Measurements from ENCODE around the gene RAB9A.
"Not testable (repeated sequence)": the region's sequence is repeated elsewhere in the genome, so short reads cannot be mapped to it uniquely, and the experiment has no call there.

The RAB9A gene

DNA sequence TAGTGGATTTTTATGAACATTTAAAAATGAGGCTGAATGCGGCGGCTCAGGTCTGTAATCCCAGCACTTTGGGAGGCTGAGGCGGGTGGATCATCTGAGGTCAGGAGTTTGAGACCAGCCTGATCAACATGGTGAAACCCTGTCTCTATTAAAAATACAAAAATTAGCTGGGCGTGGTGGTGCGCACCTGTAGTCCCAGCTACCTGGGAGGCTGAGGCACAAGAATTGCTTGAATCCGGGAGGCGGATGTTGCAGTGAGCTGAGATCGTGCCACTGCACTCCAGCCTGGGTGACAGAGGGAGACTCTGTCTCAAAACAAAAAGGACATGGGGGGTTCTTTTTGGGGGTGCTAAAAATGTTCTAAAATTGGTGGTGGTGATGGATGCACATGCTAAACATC lies 19.2 kb upstream of the RAB9A start:
- DNase-seq (ENCODE audit: low spot score) = not testable (repeated sequence)

DNA sequence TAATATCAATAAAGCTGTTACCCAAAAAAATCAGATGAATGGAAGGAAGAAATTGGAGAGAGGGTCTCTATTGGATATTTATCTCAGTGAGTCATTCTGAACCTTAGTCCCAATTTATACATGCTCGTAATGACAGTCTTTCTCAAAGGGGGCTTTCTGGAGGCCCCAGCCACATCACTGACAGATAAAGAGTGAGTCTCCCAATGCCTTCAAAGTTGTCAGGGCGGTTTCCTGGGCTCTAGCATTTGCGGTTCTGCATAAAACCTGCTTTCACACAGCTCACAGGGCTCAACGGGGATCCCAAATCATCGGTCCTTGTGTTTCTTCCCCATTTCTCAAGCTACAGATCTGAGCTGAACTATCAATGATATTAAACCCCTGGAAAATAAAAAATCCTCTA lies 18.7 kb upstream of the RAB9A start:
- DNase-seq (ENCODE audit: low spot score) = no peak

DNA sequence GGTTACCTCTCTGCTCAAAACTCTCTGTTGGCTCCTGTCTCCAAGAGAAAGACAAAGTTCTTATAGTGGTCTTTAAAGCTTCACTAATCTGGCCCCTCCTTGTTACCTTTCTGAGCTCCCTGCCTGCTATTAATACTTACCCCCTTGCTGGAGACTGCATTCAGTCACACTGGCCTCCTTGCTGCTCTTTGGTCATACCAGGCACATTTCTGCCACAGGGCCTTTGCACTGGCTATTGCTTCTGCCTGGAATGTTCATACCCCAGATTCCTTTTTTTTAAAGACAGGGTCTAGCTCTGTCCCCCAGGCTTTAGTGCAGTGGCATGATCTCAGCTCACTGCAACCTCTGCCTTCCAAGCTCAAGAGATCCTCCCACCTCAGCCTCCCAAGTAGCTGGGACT lies 15.9 kb upstream of the RAB9A start:
- DNase-seq (ENCODE audit: low spot score) = no peak

DNA sequence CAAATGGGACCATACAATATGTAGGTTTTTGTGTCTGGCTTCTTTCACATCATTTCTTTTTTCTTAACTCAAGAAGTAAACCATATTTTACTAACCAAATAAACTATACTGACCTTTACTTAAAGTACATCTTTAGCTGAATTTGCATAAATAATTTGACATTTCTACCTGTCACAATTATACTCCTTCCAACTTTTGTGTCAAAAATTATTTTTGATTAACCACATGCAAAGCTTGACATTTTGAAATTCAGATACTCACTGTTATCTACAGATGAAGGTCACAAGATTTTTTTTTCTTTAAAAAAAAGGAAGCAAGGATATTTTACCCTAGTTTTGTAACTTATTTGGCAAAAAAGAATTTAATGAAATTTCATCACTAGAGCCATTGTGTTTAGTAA lies 12.0 kb upstream of the RAB9A start:
- no peak for DNase-seq (ENCODE audit: low spot score)

DNA sequence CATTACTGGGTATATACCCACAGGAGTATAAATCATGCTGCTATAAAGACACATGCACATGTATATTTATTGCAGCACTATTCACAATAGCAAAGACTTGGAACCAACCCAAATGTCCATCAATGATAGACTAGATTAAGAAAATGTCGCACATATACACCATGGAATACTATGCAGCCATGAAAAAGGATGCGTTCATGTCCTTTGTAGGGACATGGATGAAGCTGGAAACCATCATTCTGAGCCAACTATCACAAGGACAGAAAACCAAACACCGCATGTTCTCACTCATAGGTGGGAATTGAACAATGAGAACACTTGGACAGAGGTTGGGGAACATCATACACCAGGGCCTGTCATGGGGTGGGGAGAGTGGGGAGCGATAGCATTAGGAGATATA lies 9.2 kb upstream of the RAB9A start:
- not testable (repeated sequence) for DNase-seq (ENCODE audit: low spot score)

DNA sequence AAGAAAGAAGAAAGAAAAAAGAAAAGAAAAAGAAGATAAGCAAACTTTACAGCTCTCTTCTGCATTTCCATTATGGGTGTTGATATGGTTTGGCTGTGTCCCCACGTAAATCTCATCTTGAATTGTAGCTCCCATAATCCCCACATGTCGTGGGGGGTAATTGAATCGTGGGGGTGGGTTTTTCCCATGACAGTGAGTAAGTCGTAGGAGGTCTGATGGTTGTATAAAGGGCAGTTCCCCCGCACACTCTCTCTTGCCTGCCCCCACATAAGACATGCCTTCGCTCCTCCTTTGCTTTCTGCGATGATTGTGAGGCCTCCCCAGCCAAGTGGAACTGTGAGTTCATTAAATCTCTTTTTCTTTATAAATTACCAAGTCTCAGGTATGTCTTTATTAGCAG lies 7.3 kb upstream of the RAB9A start:
- DNase-seq (ENCODE audit: low spot score) = no peak

DNA sequence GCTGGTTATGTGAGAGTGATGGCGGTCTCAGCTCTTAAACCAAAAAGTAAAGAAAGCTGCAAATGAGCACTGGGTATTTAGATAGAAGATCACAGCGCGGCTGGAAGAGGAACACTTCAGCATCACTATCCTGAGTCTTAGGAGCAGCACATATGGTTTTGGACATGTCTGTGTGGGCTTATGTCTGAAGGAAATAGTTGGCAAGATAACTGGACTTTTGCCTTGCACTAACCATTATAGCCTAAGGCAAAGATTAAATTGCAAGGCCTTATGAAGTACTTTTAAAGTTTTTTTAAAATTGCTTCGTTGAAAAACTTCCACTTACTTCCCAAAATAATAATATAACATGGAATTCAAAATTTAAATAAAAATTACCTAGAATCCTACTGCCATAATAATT lies 4.6 kb upstream of the RAB9A start:
- no peak for DNase-seq (ENCODE audit: low spot score)

DNA sequence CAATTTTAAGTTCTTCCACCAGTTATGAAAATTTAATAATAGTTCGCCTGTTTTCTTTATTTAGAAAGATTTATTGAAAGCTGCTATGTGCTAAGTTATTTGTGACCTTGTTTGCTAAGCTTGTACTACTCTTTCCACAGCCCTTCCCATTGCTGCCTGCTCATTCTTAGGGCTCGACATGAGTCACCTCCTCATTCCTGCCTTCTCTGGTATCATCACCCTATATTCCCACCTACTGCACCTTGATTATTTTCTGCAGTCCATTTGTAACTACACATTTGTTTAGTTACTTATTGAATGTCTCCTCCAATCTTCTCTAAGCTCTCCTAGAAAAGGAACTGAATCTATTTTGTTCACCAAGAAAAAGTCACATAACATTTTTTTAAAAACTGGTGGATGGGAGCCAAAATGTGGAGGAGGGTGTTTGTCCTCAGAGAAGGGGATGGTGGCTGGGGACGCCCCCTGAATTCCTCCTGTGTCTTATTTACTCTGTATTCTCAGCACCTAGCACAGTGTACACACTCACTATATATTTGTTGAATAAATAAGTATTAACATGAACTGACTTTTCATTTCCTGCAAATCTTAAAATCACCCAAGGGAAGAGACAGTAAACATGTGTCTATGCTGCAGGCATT lies 3.7 kb upstream of the RAB9A start:
- no peak for DNase-seq (ENCODE audit: low spot score)

DNA sequence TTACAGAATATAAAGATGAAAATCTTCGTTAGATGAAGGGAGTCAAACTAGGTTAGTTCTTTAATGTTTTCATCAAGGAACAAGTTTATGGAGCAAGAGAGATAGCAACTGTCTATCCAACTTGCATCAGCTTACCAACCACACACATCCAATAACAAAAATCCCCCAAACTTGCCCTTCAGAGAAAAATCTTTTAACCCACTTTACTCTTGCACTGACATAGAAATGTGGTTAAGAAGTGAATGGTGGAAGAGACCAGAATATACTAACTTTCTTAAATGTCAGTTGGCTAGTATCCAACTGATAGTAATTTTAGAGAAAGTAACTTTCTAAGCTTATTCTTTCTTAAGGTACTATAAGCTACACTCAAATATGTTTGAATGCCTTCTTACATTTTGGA lies 1.7 kb upstream of the RAB9A start:
- no peak for DNase-seq (ENCODE audit: low spot score)

DNA sequence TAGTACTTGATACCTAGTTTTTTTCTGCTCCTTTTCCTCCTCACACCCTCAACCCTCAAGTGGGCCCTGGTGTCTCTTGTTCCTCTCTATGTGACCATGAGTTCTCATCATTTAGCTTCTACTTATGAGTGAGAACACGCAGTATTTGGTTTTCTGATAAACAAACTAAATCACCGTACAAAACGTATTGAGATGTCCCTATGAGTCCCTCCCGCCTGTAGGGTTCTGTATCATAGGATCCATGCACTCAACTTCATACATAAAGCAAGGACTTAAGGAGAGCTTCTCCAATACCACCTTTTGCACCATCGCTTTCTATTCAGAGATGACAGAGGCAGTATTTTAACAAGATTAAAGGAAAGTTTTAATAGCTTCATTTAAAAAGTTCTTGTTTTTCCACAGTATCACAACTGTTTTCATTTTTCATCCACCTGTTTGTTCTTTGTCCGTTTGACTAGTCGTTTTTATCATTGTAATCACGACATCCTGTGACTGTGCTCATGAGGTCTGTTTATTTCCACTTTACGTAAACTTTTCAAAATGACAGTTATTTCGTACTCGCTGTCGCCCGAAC lies 457 bp upstream of the RAB9A start:
- DNase-seq (ENCODE audit: low spot score) = no peak

DNA sequence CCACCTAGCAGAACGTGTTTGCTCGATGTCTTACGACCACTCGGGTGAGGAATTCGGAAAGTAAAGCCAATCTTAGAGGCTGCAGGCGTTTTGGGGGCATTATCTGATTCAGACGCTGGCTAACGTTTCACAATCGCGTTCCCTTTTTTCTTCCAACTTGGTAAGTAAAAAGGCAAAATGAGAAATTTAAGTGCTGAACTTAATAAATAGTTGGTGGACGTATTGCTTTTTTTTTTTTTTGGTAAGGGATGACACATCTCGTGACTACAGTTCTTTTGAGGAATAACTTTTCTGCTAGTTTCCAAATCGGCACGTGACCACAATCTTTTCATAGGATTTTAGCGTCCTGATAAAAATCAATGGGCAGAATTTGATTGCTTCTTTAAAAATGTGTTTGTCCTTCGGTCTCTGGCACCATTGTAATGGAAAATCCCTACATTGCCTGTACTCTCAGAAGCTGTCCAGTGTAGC lies 848 bp downstream of the RAB9A start:
- DNase-seq (ENCODE audit: low spot score) = peak; percentile 36

DNA sequence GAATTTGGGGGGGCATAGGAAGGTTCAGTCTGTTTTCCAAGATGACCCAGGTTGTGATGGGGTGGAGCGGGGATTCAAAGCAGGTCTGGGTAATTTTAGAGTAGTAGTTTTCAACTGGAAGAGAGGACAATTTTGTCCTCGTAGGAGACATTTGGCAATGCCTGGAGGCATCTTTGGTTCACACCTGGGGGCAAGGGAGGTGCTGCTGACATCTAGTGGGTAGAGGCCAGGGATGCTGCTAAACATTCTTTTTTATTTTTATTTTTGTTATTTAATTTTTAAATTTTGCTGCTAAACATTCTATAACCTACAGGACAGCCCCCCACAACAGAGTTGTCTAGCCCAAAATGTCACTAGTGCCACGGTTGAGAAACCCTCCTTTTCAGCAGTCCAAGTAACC lies 1.9 kb downstream of the RAB9A start:
- no peak for DNase-seq (ENCODE audit: low spot score)

DNA sequence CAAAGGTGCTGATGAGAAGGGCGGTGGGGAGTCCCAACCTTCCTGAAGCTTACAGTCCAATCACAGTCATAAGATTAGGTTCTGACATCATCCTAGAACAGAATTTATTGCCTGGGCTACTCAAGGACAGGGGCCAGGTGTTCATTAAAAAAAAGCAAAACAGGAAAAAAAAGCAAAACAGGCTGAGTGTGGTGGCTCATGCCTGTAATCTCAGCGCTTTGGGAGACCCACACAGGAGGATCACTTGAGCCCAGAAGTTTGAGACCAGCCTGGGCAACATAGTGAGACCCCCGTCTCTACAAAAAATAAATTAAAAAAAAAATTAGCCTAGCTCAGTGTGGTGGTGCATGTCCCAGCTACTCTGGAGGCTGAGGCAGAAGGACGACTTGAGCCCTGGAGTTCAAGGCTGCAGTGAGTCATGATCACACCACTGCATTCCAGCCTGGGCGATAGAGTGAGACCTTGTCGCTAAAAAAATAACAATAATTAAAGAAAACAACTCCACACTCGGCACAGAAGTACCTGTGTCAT lies 3.0 kb downstream of the RAB9A start:
- DNase-seq (ENCODE audit: low spot score) = no peak

DNA sequence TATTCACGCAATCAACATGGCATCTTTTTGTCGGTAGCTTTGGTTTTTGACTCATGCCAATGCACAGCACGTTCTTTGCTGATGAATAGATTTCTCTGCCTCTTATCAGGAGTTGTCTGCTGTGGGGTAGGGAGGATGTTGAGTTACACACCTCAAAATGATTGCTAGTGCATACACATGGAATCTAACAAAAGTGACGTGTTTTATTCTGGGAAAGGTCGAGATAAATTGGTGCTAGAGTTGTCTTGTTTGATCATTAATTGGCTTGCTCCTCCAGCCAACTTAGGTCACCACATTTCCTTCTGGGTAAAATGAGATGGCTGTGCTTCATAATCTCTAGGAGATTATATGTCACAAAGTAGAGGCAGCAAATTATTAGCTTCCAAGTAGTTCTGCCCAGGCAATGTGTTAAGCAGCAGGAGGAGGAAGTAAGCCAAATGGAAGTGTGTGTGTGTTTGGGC lies 3.9 kb downstream of the RAB9A start:
- no peak for DNase-seq (ENCODE audit: low spot score)

DNA sequence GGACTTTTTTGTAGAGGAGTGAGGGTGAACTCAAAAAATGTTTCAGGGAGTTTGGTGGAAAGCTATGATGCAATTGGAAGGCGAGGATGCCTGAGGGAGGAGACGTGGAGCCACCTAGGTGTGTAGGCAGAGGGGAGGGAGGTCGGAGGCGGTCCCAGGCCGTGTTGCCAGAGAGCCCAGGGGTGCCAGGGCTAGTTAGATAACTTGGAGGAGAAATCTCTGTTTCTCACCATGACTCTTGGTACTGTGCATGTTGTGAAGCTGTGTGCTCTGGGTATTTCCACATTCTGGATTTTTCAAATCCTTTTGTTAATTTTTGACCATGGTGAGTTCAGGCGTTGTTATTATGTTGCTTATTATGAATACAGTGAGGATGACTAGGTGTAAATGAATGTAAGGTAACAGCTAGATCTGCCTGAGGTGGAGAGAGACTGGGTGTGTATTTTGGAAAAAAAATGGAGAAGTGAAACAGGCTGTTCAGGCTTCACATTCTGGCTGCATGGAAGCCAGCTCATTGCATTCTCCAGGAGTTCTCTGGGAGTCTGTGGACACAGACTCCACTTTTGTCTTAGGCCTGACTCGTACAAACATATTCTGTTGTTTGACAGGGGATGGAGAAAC lies 4.5 kb downstream of the RAB9A start:
- no peak for DNase-seq (ENCODE audit: low spot score)

DNA sequence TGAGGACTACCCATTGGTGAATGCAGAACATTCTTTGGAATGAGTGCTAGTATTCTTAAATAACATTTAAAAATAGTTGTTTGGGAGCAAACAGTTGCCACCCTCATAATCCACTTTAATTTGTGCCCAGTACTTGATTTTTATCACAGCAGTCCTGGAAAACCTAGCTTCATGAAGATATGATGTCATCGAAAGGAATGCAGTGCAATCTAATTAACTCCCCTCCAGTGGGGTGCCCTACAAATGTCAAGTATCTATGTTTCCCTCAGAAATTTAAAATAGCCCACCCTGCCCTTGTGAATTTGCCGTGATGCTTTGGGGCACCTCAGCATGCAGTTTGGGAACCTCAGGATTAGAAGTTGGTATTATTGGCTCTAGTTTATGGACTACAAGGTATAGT lies 5.4 kb downstream of the RAB9A start:
- DNase-seq (ENCODE audit: low spot score) = no peak

DNA sequence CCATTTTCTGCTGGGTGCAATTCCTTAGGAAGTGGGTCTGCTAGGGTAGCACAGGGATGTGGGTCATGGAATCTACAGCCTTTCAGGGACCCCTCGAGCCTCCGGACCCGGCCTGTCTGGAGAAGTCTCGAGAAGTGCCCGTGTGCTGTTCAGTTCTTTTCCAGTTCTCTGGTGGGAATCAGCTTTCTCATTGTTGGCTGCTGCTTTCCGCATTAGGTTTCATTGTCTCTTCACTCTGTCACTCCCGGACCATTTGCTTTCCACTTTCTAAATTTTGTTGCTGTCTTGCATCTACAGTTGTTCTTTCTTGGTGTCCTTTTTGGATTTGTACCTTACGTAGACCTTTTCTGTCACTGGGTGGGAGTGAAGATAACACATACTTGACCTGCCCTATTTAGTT lies 6.1 kb downstream of the RAB9A start:
- no peak for DNase-seq (ENCODE audit: low spot score)

DNA sequence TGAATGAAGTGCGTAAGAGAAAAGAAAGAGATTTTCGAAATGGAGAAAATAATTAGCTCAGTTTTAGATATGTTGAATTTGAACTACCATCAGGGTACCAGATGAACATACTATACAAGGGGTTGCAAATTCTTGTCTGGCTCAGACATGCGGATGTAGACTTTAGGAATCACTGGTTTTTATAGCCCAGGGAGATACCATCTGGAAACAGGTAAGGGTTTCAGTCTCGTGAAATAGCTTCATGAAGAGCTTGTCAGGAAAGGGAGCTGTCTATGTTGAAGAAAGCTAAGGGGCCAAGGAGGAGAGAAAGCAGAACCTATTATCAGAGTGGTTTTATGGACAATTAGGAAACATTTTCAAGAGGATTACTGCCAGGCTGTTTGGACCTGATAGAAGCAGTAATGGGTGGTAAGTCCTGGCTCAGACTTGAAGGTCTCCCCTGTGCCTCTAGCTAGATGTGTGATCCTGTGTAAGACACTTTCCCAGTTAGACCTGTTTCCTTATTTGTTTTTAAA lies 6.7 kb downstream of the RAB9A start:
- DNase-seq (ENCODE audit: low spot score) = no peak

DNA sequence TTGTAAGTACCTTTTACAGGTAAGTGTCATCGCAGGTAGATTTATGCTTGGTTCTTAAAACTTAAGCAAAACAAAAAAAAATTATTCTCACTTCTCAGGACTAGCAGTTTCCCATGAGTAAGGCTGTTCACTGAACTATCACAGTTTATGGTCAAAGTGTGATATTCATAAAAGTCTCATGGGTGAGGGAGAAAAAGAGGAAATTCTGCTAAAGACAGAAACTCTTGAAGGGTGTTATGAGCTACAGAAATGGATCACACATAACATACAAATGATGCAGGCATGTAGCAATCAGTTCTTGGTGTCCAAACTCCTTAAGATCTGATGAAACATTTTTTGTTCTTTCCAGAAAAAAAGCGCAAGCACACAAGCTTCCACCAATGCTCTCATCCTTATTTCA lies 8.5 kb downstream of the RAB9A start:
- no peak for DNase-seq (ENCODE audit: low spot score)

DNA sequence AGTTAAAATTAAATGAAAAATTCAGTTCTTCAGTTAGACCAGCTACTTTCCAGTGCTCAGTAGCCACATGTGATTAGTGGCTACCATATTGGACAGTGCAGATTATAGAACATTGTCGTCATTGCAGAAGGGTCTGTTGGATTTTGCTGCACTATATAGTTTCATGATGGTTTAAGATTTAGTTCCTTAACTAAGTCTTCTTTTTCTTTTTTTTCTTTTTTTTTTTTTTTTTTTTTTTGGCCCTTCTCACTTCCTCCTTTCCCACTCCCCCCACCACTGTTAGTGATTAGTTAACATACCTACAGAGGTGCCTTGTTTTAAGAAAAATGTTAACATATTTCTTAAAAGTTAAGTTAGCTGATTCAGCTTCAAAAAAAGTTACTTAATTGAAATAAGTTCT lies 9.0 kb downstream of the RAB9A start:
- DNase-seq (ENCODE audit: low spot score) = no peak

DNA sequence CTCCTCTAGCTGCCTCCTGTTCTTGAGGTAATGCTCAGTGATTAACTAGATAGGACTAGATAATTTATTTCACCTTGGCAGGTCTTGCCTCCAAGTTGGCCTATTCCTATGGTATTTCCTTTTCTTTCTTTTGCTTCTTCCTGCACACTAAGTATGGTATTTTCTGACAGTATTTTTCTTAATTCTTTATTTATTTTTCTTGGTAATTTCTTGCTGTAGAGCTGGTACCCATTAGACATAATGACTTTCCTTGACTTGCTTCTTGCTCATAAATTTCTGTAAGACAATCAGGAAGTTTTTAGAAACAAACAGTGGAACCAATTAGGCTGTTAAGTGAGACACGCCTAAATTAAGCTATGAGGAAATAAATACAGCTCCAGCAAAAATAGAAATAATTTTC lies 9.5 kb downstream of the RAB9A start:
- no peak for DNase-seq (ENCODE audit: low spot score)

DNA sequence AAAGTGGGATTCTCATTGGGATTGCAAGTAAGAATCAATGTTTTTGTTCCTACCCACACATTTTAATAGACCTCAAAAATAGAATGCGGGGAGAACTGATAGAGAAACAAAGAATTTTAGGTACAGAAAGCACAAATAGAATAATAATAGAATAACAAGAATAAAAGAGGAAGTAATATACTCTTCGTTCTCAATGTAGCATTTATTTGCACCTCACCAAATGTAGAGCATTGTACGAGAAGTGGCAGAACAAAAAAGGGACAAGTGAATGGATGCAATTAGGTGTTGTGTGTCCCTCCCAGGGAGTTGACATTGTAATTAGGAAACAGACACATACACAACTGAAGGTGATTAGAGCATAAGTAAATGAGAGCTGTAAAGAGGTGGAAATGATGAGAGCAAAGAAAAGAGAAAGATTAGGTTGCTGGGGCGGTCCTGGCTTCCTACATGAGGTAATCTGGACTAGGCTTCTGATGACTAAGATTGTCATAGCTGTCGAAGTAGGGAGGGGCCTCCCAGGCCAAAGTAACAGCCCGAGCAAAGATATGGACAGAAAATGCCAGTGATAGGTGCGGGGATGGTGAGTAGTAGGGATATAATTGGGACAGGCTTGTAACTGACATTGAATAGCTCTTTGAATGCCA lies 10.4 kb downstream of the RAB9A start:
- DNase-seq (ENCODE audit: low spot score) = peak; percentile 31

DNA sequence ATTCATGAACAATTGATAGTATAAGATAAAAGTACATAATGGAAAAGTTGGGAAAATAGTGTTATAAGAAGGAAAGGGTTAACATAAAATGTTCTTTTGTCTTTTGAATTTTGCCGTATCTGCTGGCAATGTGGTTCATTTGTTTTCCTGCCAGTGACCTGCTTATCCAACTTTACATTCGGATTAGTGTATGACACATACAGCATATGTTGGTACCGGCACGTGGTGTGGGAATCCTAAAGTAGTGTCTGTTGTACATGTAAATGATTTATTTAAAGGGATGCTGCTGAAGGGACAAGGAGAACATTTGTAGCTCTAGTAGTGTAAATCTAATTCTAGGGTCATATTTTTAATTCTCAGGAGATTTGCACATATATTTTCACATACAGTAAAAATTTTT lies 11.5 kb downstream of the RAB9A start:
- no peak for DNase-seq (ENCODE audit: low spot score)
